ENCODE data around the gene KLHL25.
"Not testable (repeated sequence)": the region's sequence is repeated elsewhere in the genome, so short reads cannot be mapped to it uniquely, and the experiment has no call there.

The KLHL25 gene

GRCh38 chr15:85794598-85795336, at the start of gene KLHL25:
Gene KLHL25 (minus strand): TSS chr15:85794925. CDS start chr15:85769810, 25,115 bp downstream.
- DNase-seq, result peak; percentile 96

GRCh38 chr15:85840802-85841152, 46.1 kb upstream of the KLHL25 start:
- DNase-seq, result no peak

GRCh38 chr15:85840079-85840801, 45.5 kb upstream of the KLHL25 start:
- DNase-seq, result peak; percentile 44

GRCh38 chr15:85839643-85840042, 44.9 kb upstream of the KLHL25 start:
- DNase-seq, result no peak

- no peak for DNase-seq
Observed at GRCh38 chr15:85838655-85839054, 43.9 kb upstream of the KLHL25 start.

GRCh38 chr15:85837881-85838280, 43.2 kb upstream of the KLHL25 start:
- DNase-seq, result no peak

- DNase-seq, result no peak
Observed at GRCh38 chr15:85837011-85837433, 42.3 kb upstream of the KLHL25 start.

- no peak for DNase-seq
Observed at GRCh38 chr15:85834651-85835050, 39.9 kb upstream of the KLHL25 start.

- no peak for DNase-seq
Observed at GRCh38 chr15:85832394-85832793, 37.7 kb upstream of the KLHL25 start.

- DNase-seq, result peak; percentile 56
Observed at GRCh38 chr15:85831415-85832113, 36.8 kb upstream of the KLHL25 start.

- DNase-seq, result not testable (repeated sequence)
Observed at GRCh38 chr15:85829754-85830153, 35.0 kb upstream of the KLHL25 start.

GRCh38 chr15:85828874-85829273, 34.1 kb upstream of the KLHL25 start:
- DNase-seq, result no peak

GRCh38 chr15:85828126-85828525, 33.4 kb upstream of the KLHL25 start:
- no peak for DNase-seq

- peak; percentile 24 for DNase-seq
Observed at GRCh38 chr15:85826756-85827515, 32.2 kb upstream of the KLHL25 start.

GRCh38 chr15:85825719-85826118, 31.0 kb upstream of the KLHL25 start:
- no peak for DNase-seq

GRCh38 chr15:85825118-85825517, 30.4 kb upstream of the KLHL25 start:
- DNase-seq, result no peak

- no peak for DNase-seq
Observed at GRCh38 chr15:85821545-85821944, 26.8 kb upstream of the KLHL25 start.

GRCh38 chr15:85819938-85820337, 25.2 kb upstream of the KLHL25 start:
- DNase-seq, result no peak

GRCh38 chr15:85813234-85813633, 18.5 kb upstream of the KLHL25 start:
- no peak for DNase-seq

GRCh38 chr15:85810075-85810474, 15.3 kb upstream of the KLHL25 start:
- DNase-seq, result no peak

- no peak for DNase-seq
Observed at GRCh38 chr15:85805420-85805819, 10.7 kb upstream of the KLHL25 start.

- no peak for DNase-seq
Observed at GRCh38 chr15:85804481-85805170, 9.9 kb upstream of the KLHL25 start.
